HepG2 (cell line): ENCODE data around the gene BBS1. TPM values are rescaled to one million over a fixed set of nuclear protein-coding genes. Genes with fewer than 3 reads are reported as not detected.

Source experiments
- BHLHE40 ChIP-seq: IDR thresholded peaks from 2 replicates; pipeline ENCODE4 v1.6.1; 2011; ENCODE audit warnings: low read length, improper control_type of control experiment
- CREB1 ChIP-seq, 2 experiments: fragments of 450-650 bp in 1 of 2; IDR thresholded peaks; 2 replicates each; pipeline ENCODE4 v1.6.1; 2016 to 2017; ENCODE audit warnings: control low read depth in 1 of 2, mild to moderate bottlenecking in 1 of 2, missing compliant biosample characterization in 1 of 2, missing genetic modification characterization in 1 of 2
- IRX3 ChIP-seq: sonication (generic); formaldehyde crosslinking; IDR thresholded peaks from 2 replicates; pipeline ENCODE4 v1.8.1; 2023; ENCODE audit warnings: mild to moderate bottlenecking, low read depth, missing genetic modification reagents, borderline replicate concordance
- RFXAP ChIP-seq: sonication (generic); formaldehyde crosslinking; IDR thresholded peaks from 2 replicates; pipeline ENCODE4 v1.4.0; 2020; ENCODE audit warnings: missing genetic modification reagents, borderline replicate concordance
- SNAPC2 ChIP-seq: sonication (generic); formaldehyde crosslinking; IDR thresholded peaks from 2 replicates; pipeline ENCODE4 v1.8.1; 2022; ENCODE audit warnings: mild to moderate bottlenecking, missing genetic modification reagents
- SOX5 ChIP-seq: IDR thresholded peaks from 2 replicates; pipeline ENCODE4 v1.6.1; 2016; ENCODE audit warnings: borderline replicate concordance
- ZNF251 ChIP-seq: sonication (generic); formaldehyde crosslinking; IDR thresholded peaks from 2 replicates; pipeline ENCODE4 v1.9.0; 2021; ENCODE audit warnings: mild to moderate bottlenecking, missing genetic modification reagents
- ZNF335 ChIP-seq: sonication (generic); formaldehyde crosslinking; IDR thresholded peaks from 2 replicates; pipeline ENCODE4 v1.4.0; 2020; ENCODE audit warnings: missing genetic modification reagents
- ZNF44 ChIP-seq: sonication (generic); formaldehyde crosslinking; IDR thresholded peaks from 2 replicates; pipeline ENCODE4 v1.5.1; 2020; ENCODE audit warnings: mild to moderate bottlenecking, missing genetic modification reagents
- polyA plus RNA-seq, 8 experiments: library from polyadenylated mRNA; depleted of rRNA in 3 of 8; stranded (reverse) in 7 of 8; unstranded in 1 of 8; fragments of >200 nt; fragmentation: Illumina TruSeq in 4 of 8; extraction: Trizol in 4 of 8; gene quantifications; 2 replicates each; pipeline versions ENCODE4 v1.2.1 to v1.2.3, GENCODE V29; 2011 to 2016; ENCODE audit warnings: low read depth in 4 of 8, missing spikeins in 1 of 8, mixed read lengths in 1 of 8; ENCODE audit not compliant: insufficient read depth in 1 of 8
- total RNA-seq, 5 experiments: library from RNA; depleted of rRNA; stranded (reverse); fragments of >200 nt; fragmentation: Illumina TruSeq; extraction: Trizol; gene quantifications; 2 replicates each; pipeline ENCODE4 v1.2.3, GENCODE V29; 2016; ENCODE audit warnings: low read depth in 1 of 5
- TF ChIP-seq, protein P1 (sequence below): IDR thresholded peaks from 2 replicates; pipeline ENCODE4 v1.6.1; 2012; ENCODE audit warnings: low read length, improper control_type of control experiment
- TF ChIP-seq, protein P2 (sequence below): sonication (generic); formaldehyde crosslinking; IDR thresholded peaks from one replicate; pipeline ENCODE4 v1.5.1; 2020; ENCODE audit warnings: mild to moderate bottlenecking, missing genetic modification reagents; ENCODE audit errors: not compliant biosample characterization
- TF ChIP-seq, protein P3 (sequence below): sonication (generic); formaldehyde crosslinking; IDR thresholded peaks from 2 replicates; pipeline ENCODE4 v1.4.0; 2020; ENCODE audit warnings: mild to moderate bottlenecking, missing genetic modification reagents
- TF ChIP-seq, protein P4 (sequence below), 2 experiments: fragments of 450-650 bp in 1 of 2; sonication (generic) in 1 of 2; formaldehyde crosslinking; IDR thresholded peaks; 2 replicates each; pipeline versions ENCODE4 v1.5.0 to v1.8.0; 2020 to 2022; ENCODE audit warnings: mild to moderate bottlenecking in 1 of 2, missing genetic modification reagents in 1 of 2

The BBS1 gene
- total and polyA plus RNA-seq, 2 of the 13 experiments (the other 11 are each of a cell fraction or from before 2014, with no cell fraction given), result 11.7 to 14.1 TPM

DNA sequence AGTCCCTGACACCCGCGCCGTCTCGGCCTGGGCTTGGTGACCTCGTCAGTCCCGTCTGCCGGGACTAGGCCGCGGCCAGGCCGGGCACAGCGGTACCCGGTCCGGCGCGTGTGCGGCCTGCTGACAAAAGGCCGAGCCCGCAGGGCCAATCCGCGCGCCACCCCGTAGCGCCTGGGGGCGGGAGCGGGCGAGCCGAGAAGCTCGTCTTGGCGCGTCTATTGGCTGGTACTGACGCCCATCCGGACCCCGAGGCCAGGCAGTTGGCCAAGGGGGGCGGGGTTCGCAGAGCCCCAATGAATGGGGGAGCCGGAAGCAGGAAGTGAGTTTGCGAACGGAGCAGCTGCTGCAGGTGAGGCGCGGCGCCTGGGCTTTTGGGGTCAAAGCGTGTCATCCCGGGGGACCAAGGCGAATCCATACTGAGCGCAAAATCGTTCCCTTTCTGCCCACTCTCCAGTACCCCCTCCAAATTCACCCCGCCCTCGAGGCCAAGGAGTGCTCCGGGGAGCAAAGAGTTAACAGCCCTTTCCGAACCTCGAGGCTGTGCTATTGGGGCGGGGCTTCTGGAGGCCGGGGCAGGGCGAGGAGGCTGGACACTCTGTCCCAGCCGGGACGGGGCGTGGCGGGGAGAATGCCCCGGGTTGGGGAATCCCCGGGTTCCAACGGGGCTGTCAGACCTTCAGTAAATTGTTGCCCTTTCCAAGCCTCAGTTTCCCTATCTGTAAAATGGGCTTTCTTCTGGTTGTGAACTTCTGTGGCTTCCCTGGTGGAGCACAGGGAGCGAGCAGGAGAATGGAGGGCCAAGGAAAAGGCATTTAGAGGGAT, 30.1 kb upstream of the BBS1 start, which contains the start of gene DPP3 (continued):
- TF ChIP-seq, protein P1, sequence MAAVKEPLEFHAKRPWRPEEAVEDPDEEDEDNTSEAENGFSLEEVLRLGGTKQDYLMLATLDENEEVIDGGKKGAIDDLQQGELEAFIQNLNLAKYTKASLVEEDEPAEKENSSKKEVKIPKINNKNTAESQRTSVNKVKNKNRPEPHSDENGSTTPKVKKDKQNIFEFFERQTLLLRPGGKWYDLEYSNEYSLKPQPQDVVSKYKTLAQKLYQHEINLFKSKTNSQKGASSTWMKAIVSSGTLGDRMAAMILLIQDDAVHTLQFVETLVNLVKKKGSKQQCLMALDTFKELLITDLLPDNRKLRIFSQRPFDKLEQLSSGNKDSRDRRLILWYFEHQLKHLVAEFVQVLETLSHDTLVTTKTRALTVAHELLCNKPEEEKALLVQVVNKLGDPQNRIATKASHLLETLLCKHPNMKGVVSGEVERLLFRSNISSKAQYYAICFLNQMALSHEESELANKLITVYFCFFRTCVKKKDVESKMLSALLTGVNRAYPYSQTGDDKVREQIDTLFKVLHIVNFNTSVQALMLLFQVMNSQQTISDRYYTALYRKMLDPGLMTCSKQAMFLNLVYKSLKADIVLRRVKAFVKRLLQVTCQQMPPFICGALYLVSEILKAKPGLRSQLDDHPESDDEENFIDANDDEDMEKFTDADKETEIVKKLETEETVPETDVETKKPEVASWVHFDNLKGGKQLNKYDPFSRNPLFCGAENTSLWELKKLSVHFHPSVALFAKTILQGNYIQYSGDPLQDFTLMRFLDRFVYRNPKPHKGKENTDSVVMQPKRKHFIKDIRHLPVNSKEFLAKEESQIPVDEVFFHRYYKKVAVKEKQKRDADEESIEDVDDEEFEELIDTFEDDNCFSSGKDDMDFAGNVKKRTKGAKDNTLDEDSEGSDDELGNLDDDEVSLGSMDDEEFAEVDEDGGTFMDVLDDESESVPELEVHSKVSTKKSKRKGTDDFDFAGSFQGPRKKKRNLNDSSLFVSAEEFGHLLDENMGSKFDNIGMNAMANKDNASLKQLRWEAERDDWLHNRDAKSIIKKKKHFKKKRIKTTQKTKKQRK, result no peak
- TF ChIP-seq, protein P2, sequence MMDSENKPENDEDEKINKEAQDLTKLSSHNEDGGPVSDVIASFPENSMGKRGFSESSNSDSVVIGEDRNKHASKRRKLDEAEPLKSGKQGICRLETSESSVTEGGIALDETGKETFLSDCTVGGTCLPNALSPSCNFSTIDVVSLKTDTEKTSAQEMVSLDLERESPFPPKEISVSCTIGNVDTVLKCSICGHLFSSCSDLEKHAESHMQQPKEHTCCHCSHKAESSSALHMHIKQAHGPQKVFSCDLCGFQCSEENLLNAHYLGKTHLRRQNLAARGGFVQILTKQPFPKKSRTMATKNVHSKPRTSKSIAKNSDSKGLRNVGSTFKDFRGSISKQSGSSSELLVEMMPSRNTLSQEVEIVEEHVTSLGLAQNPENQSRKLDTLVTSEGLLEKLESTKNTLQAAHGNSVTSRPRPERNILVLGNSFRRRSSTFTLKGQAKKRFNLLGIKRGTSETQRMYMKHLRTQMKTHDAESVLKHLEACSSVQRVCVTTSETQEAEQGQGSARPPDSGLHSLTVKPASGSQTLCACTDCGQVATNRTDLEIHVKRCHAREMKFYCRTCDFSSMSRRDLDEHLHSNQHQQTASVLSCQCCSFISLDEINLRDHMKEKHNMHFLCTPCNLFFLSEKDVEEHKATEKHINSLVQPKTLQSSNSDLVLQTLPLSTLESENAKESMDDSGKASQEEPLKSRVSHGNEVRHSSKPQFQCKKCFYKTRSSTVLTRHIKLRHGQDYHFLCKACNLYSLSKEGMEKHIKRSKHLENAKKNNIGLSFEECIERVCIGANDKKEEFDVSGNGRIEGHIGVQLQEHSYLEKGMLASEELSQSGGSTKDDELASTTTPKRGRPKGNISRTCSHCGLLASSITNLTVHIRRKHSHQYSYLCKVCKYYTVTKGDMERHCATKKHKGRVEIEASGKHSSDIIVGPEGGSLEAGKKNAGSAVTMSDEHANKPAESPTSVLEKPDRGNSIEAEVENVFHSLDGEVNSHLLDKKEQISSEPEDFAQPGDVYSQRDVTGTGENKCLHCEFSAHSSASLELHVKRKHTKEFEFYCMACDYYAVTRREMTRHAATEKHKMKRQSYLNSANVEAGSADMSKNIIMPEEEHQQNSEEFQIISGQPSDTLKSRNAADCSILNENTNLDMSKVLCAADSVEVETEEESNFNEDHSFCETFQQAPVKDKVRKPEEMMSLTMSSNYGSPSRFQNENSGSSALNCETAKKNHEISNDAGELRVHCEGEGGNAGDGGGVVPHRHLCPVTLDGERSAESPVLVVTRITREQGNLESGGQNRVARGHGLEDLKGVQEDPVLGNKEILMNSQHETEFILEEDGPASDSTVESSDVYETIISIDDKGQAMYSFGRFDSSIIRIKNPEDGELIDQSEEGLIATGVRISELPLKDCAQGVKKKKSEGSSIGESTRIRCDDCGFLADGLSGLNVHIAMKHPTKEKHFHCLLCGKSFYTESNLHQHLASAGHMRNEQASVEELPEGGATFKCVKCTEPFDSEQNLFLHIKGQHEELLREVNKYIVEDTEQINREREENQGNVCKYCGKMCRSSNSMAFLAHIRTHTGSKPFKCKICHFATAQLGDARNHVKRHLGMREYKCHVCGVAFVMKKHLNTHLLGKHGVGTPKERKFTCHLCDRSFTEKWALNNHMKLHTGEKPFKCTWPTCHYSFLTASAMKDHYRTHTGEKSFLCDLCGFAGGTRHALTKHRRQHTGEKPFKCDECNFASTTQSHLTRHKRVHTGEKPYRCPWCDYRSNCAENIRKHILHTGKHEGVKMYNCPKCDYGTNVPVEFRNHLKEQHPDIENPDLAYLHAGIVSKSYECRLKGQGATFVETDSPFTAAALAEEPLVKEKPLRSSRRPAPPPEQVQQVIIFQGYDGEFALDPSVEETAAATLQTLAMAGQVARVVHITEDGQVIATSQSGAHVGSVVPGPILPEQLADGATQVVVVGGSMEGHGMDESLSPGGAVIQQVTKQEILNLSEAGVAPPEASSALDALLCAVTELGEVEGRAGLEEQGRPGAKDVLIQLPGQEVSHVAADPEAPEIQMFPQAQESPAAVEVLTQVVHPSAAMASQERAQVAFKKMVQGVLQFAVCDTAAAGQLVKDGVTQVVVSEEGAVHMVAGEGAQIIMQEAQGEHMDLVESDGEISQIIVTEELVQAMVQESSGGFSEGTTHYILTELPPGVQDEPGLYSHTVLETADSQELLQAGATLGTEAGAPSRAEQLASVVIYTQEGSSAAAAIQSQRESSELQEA, result peak; percentile 5
- no peak for TF ChIP-seq ZNF44 (CRISPR knock-in tag)
- no peak for TF ChIP-seq ZNF251 (CRISPR knock-in tag)
- TF ChIP-seq, protein P3, sequence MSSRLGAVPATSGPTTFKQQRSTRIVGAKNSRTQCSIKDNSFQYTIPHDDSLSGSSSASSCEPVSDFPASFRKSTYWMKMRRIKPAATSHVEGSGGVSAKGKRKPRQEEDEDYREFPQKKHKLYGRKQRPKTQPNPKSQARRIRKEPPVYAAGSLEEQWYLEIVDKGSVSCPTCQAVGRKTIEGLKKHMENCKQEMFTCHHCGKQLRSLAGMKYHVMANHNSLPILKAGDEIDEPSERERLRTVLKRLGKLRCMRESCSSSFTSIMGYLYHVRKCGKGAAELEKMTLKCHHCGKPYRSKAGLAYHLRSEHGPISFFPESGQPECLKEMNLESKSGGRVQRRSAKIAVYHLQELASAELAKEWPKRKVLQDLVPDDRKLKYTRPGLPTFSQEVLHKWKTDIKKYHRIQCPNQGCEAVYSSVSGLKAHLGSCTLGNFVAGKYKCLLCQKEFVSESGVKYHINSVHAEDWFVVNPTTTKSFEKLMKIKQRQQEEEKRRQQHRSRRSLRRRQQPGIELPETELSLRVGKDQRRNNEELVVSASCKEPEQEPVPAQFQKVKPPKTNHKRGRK (CRISPR knock-in tag), result no peak
- no peak for TF ChIP-seq BHLHE40
- no peak for TF ChIP-seq SNAPC2 (CRISPR knock-in tag)
- no peak; the same call in 1 of the 2 replicates for TF ChIP-seq SOX5 (CRISPR knock-in tag)
- peak; percentile 81 for TF ChIP-seq CREB1 (IDR thresholded peaks at IDR 0.05)
- TF ChIP-seq CREB1 (CRISPR knock-in tag; IDR thresholded peaks at IDR 0.05), result peak; percentile 26; the same call in 1 of the 2 replicates
- no peak; the same call in 1 of the 2 replicates for TF ChIP-seq RFXAP (CRISPR knock-in tag)
- TF ChIP-seq IRX3, result peak; percentile 79; the same call in 1 of the 2 replicates
- TF ChIP-seq, protein P4, sequence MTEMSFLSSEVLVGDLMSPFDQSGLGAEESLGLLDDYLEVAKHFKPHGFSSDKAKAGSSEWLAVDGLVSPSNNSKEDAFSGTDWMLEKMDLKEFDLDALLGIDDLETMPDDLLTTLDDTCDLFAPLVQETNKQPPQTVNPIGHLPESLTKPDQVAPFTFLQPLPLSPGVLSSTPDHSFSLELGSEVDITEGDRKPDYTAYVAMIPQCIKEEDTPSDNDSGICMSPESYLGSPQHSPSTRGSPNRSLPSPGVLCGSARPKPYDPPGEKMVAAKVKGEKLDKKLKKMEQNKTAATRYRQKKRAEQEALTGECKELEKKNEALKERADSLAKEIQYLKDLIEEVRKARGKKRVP (CRISPR knock-in tag; IDR thresholded peaks at IDR 0.05), result 0 out of 4 replicates have a peak, but pooled peaks of 1 of the 2 experiments have one; percentile 52
- TF ChIP-seq ZNF335, result no peak; the same call in none of the 2 replicates
